ENCODE measurements around the gene SLC6A13. TPM values are rescaled to one million over a fixed set of nuclear protein-coding genes. Genes with fewer than 3 reads are reported as not detected.

The SLC6A13 gene
- total and polyA plus RNA-seq, 2 of the 13 experiments (the other 11 are each of a cell fraction or from before 2014, with no cell fraction given) = 0.05 to 0.15 TPM

GRCh38 chr12:237026-237815, 25.4 kb downstream of the SLC6A13 start (continued):
- TF ChIP-seq NONO (IDR thresholded peaks at IDR 0.05) (no peak), NONO (CRISPR knock-in tag; conservative IDR thresholded peaks at IDR 0.05) (no peak), FOXJ3 (CRISPR knock-in tag; IDR thresholded peaks at IDR 0.05; ENCODE audit: borderline replicate concordance) (no peak), ZNF687 (CRISPR knock-in tag; IDR thresholded peaks at IDR 0.05) (peak; percentile 65), ZNF230 (CRISPR knock-in tag; IDR thresholded peaks at IDR 0.05) (peak; percentile 62; the same call in 1 of the 2 replicates), HMGXB4 (CRISPR knock-in tag; IDR thresholded peaks at IDR 0.05; ENCODE audit: borderline replicate concordance in 1 of 2, low read depth in 1 of 2) (no peak; a peak in 1 of 4 replicates), ZFP82 (CRISPR knock-in tag; IDR thresholded peaks at IDR 0.05; ENCODE audit: borderline replicate concordance) (no peak), ZBTB21 (CRISPR knock-in tag; IDR thresholded peaks at IDR 0.05) (no peak), REPIN1 (CRISPR knock-in tag; IDR thresholded peaks at IDR 0.05; ENCODE audit: borderline replicate concordance, low read depth) (no peak), ZNF142 (CRISPR knock-in tag; IDR thresholded peaks at IDR 0.05) (no peak), ETV5 (CRISPR knock-in tag; IDR thresholded peaks at IDR 0.05; ENCODE audit: borderline replicate concordance) (no peak), CCDC6 (CRISPR knock-in tag; IDR thresholded peaks at IDR 0.05) (0 out of 2 replicates have a peak, but pooled peaks have one; percentile 20), ZNF598 (CRISPR knock-in tag; IDR thresholded peaks at IDR 0.05; ENCODE audit: borderline replicate concordance) (no peak), NCOR1 (IDR thresholded peaks at IDR 0.05; ENCODE audit: borderline replicate concordance, low read length) (peak; percentile 67; the same call in 1 of the 2 replicates), MED13 (CRISPR knock-in tag; IDR thresholded peaks at IDR 0.05) (no peak), ZNF180 (CRISPR knock-in tag; IDR thresholded peaks at IDR 0.05; ENCODE audit: borderline replicate concordance, low read depth) (no peak)
